GM21576 (cell line): ENCODE measurements around the gene CDKN2B-AS1.
A peak's percentile ranks its signal among the peaks of the same experiment; 100 is the strongest.
"Not testable (repeated sequence)": the region's sequence is repeated elsewhere in the genome, so short reads cannot be mapped to it uniquely, and the experiment has no call there.

ENCODE experiments used
- ATAC-seq: cut with Tn5 transposase; IDR thresholded peaks from one replicate; pipeline ENCODE4 v1.9.1; 2021; ENCODE audit warnings: mild to moderate bottlenecking, moderate library complexity; ENCODE audit not compliant: unreplicated experiment

Gene CDKN2B-AS1

GRCh38 chr9:21994556-21995005 lies at the start of gene CDKN2B-AS1:
CDKN2B-AS1 (plus strand) TSS chr9:21994791.
- ATAC-seq: peak; percentile 39

- ATAC-seq: no peak
These were observed 49.0 kb upstream of the CDKN2B-AS1 start for GRCh38 chr9:21945606-21946005.

GRCh38 chr9:21958833-21959232 lies 35.8 kb upstream of the CDKN2B-AS1 start:
- no peak for ATAC-seq

GRCh38 chr9:21959268-21959667 lies 35.3 kb upstream of the CDKN2B-AS1 start:
- ATAC-seq: not testable (repeated sequence)

- no peak for ATAC-seq
These were observed 33.0 kb upstream of the CDKN2B-AS1 start for GRCh38 chr9:21961569-21961968.

- peak; percentile 46 for ATAC-seq
These were observed 29.6 kb upstream of the CDKN2B-AS1 start for GRCh38 chr9:21964925-21965385.

- ATAC-seq: peak; percentile 88
These were observed 29.1 kb upstream of the CDKN2B-AS1 start for GRCh38 chr9:21965401-21965951.

GRCh38 chr9:21966140-21966851 lies 28.3 kb upstream of the CDKN2B-AS1 start:
- ATAC-seq: no peak

- ATAC-seq: no peak
These were observed 27.4 kb upstream of the CDKN2B-AS1 start for GRCh38 chr9:21967169-21967568.

- ATAC-seq: no peak
These were observed 26.9 kb upstream of the CDKN2B-AS1 start for GRCh38 chr9:21967702-21968101.

GRCh38 chr9:21968331-21969010 lies 26.1 kb upstream of the CDKN2B-AS1 start:
- no peak for ATAC-seq

GRCh38 chr9:21969011-21969940 lies 25.3 kb upstream of the CDKN2B-AS1 start:
- ATAC-seq: no peak

- no peak for ATAC-seq
These were observed 24.4 kb upstream of the CDKN2B-AS1 start for GRCh38 chr9:21969951-21970799.

- no peak for ATAC-seq
These were observed 23.6 kb upstream of the CDKN2B-AS1 start for GRCh38 chr9:21970800-21971640.

- no peak for ATAC-seq
These were observed 22.2 kb upstream of the CDKN2B-AS1 start for GRCh38 chr9:21972361-21972760.

- no peak for ATAC-seq
These were observed 20.3 kb upstream of the CDKN2B-AS1 start for GRCh38 chr9:21974343-21974721.

GRCh38 chr9:21974722-21975409 lies 19.7 kb upstream of the CDKN2B-AS1 start:
- peak; percentile 61 for ATAC-seq

GRCh38 chr9:21976334-21976875 lies 18.2 kb upstream of the CDKN2B-AS1 start:
- ATAC-seq: no peak
